ENCODE results near the gene RNF43.

DNA sequence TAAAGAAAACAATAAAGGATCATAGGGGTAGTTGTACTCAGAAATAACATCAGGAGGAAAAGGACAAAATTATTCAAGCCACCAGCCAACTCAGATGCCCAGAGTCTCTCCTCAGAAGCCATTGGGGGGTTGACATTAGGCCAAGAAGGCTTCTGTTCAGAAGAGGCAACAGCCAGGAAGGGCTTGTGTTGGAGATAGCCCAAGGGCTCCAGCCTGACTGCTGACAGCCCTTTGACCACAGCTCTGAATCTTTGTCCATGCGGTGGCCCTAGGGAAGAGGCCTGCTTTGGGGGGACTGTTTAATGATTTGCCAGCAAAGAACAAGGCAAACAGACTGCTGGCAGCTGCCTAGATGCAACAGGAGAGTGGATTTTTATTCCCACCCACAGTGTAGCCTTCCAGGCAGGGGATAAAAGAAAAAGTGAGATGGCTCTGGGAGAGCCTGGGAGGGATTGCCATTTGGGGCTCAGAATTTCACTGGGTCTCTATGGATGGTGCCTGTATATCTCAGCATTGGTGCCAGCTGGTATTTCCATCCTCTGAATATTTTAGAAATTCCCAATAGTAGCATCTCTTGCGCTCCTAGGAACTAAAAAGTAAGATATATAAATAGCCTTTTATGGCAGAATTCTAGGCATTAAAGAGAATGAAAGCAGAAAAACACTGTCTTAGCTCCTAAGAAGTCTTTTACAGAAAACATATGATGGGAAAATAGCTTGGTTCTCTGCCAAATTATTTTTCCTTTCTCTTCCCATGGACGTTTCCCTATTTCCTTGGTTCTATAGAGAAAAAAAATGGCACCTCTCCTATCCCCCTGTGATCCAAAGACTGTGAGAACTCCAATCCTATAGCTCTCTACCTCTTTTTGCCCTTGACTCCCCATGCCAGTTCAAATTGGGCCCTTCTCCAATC lies 36.0 kb downstream of the RNF43 start:
- no peak for TF ChIP-seq MXI1 (conservative IDR thresholded peaks at IDR 0.05; ENCODE audit: poor library complexity, severe bottlenecking)
- TF ChIP-seq TAF1 (IDR thresholded peaks at IDR 0.05; ENCODE audit: low read depth): no peak
- TF ChIP-seq, protein P1, sequence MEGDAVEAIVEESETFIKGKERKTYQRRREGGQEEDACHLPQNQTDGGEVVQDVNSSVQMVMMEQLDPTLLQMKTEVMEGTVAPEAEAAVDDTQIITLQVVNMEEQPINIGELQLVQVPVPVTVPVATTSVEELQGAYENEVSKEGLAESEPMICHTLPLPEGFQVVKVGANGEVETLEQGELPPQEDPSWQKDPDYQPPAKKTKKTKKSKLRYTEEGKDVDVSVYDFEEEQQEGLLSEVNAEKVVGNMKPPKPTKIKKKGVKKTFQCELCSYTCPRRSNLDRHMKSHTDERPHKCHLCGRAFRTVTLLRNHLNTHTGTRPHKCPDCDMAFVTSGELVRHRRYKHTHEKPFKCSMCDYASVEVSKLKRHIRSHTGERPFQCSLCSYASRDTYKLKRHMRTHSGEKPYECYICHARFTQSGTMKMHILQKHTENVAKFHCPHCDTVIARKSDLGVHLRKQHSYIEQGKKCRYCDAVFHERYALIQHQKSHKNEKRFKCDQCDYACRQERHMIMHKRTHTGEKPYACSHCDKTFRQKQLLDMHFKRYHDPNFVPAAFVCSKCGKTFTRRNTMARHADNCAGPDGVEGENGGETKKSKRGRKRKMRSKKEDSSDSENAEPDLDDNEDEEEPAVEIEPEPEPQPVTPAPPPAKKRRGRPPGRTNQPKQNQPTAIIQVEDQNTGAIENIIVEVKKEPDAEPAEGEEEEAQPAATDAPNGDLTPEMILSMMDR (IDR thresholded peaks at IDR 0.05; ENCODE audit: poor library complexity, severe bottlenecking): no peak

All from neural cell (in vitro differentiated cells).